Measurements from ENCODE around the gene SH3RF3. TPM values are rescaled to one million over a fixed set of nuclear protein-coding genes. Genes with fewer than 3 reads are reported as not detected.

SH3RF3 gene
- total RNA-seq, 1 experiment from 2014 or later, result 4.9 TPM

DNA sequence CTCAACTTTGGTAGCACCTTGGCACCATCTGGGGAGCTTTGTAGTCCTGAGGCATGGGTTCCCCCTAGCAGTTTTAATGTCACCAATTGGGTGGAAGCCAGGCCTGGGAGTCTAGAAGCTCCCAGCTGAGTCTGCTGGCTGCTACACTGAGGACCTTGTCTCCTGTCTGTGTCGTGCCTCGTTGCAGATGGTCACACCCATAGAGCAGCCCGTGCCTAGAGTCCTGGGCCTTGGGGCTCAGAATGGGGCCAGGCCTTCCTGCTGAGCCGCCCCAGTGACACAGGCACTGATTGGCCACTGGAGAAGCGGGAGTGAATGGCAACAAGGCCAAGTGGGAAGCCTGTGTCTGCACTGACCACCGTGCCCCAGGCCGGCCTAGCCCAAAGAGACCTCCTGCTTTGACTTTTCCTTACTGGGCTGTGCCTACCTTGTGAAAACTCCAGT, 113.2 kb downstream of the SH3RF3 start:
- H3K4me1 ChIP-seq (ENCODE audit: control insufficient read depth, insufficient read depth, low read length), result no peaks in the 10 kb centered on the region
- H3K27ac ChIP-seq (ENCODE audit: low read length), result no peak overlapping the region
- H3K9me3 ChIP-seq (ENCODE audit: control insufficient read depth, insufficient read depth, low read depth, low read length), result no peaks in the 10 kb centered on the region
- ChIA-PET CTCF (no interaction called here), POLR2A (no interaction called here)
- intact Hi-C loops (cut with micrococcal nuclease; ENCODE audit: unreplicated experiment) (no loop called here), in situ Hi-C loops (cut with HindIII; ENCODE audit: low pct_unique_long_range_greater_than_20kb, low sequenced_read_pairs) (no loop called here)
- TF ChIP-seq POLR2AphosphoS5 (IDR thresholded peaks at IDR 0.05; ENCODE audit: low read depth, low read length), result no peak
- no peak for TF ChIP-seq SIN3A (IDR thresholded peaks at IDR 0.05; ENCODE audit: borderline replicate concordance, insufficient read depth, low read depth, low read length)
- TF ChIP-seq, protein P1, sequence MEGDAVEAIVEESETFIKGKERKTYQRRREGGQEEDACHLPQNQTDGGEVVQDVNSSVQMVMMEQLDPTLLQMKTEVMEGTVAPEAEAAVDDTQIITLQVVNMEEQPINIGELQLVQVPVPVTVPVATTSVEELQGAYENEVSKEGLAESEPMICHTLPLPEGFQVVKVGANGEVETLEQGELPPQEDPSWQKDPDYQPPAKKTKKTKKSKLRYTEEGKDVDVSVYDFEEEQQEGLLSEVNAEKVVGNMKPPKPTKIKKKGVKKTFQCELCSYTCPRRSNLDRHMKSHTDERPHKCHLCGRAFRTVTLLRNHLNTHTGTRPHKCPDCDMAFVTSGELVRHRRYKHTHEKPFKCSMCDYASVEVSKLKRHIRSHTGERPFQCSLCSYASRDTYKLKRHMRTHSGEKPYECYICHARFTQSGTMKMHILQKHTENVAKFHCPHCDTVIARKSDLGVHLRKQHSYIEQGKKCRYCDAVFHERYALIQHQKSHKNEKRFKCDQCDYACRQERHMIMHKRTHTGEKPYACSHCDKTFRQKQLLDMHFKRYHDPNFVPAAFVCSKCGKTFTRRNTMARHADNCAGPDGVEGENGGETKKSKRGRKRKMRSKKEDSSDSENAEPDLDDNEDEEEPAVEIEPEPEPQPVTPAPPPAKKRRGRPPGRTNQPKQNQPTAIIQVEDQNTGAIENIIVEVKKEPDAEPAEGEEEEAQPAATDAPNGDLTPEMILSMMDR (IDR thresholded peaks at IDR 0.05), result no peak
- TF ChIP-seq, protein P2, sequence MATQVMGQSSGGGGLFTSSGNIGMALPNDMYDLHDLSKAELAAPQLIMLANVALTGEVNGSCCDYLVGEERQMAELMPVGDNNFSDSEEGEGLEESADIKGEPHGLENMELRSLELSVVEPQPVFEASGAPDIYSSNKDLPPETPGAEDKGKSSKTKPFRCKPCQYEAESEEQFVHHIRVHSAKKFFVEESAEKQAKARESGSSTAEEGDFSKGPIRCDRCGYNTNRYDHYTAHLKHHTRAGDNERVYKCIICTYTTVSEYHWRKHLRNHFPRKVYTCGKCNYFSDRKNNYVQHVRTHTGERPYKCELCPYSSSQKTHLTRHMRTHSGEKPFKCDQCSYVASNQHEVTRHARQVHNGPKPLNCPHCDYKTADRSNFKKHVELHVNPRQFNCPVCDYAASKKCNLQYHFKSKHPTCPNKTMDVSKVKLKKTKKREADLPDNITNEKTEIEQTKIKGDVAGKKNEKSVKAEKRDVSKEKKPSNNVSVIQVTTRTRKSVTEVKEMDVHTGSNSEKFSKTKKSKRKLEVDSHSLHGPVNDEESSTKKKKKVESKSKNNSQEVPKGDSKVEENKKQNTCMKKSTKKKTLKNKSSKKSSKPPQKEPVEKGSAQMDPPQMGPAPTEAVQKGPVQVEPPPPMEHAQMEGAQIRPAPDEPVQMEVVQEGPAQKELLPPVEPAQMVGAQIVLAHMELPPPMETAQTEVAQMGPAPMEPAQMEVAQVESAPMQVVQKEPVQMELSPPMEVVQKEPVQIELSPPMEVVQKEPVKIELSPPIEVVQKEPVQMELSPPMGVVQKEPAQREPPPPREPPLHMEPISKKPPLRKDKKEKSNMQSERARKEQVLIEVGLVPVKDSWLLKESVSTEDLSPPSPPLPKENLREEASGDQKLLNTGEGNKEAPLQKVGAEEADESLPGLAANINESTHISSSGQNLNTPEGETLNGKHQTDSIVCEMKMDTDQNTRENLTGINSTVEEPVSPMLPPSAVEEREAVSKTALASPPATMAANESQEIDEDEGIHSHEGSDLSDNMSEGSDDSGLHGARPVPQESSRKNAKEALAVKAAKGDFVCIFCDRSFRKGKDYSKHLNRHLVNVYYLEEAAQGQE (IDR thresholded peaks at IDR 0.05; ENCODE audit: insufficient read depth in 1 of 2, low read depth in 2 of 2, low read length in 1 of 2), result no peak
- TF ChIP-seq TCF7L2 (IDR thresholded peaks at IDR 0.05; ENCODE audit: low read depth, low read length), result no peak
- H3K4me3 ChIP-seq (ENCODE audit: low read depth in 2 of 2, low read length in 2 of 2), result no peak overlapping the region
- no TSS peak for BruUV-seq (replicated peaks)
- H3K27me3 ChIP-seq (ENCODE audit: control insufficient read depth, insufficient read depth, low read length), result no peaks in the 10 kb centered on the region
- ATAC-seq, result no peak
- H3K36me3 ChIP-seq (ENCODE audit: control insufficient read depth, insufficient read depth, low read length), result no peaks in the 10 kb centered on the region
- no peak for DNase-seq (ENCODE audit: low read depth, low spot score)

DNA sequence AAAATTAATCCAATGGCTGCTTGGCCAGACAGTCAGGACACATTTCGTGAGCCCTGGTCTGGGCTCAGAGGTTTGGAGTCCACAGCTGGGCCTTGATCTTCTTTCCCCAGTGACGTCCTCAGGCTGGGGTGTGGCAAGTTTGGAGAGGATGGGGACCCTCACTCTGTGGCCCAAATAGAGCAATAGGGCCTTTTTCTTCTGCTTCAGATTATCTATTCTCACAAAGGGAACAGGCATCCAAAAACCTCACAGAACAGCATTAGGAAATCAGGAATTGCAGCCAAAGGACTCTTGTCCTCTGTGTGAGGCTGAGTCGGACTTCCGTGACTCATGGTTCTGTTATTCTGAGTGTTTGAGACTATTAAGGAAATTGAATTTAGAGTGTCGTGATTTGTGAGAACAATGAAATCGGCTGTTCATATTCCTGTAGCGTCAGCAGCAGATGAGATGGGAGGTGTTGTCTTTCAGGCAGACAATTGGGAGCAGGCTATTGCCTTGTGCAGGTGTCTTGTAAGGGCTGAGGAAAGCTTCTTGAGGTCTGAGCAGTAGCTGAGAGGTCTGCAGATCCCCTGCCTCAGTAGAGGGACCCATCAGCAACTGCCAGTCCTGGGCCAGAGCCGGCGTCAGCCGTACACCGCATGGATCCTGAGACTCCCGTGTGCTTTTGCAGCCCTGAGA, 113.8 kb downstream of the SH3RF3 start:
- ATAC-seq, result no peak
- Histone ChIP-seq H3K4me3 (ENCODE audit: low read depth in 2 of 2, low read length in 2 of 2) (no peak overlapping the region), H3K27me3 (ENCODE audit: control insufficient read depth, insufficient read depth, low read length) (no peaks in the 10 kb centered on the region), H3K4me1 (ENCODE audit: control insufficient read depth, insufficient read depth, low read length) (no peaks in the 10 kb centered on the region), H3K9me3 (ENCODE audit: control insufficient read depth, insufficient read depth, low read depth, low read length) (no peaks in the 10 kb centered on the region), H3K36me3 (ENCODE audit: control insufficient read depth, insufficient read depth, low read length) (no peaks in the 10 kb centered on the region), H3K27ac (ENCODE audit: low read length) (no peak overlapping the region)
- TF ChIP-seq POLR2AphosphoS5 (IDR thresholded peaks at IDR 0.05; ENCODE audit: low read depth, low read length) (no peak), SIN3A (IDR thresholded peaks at IDR 0.05; ENCODE audit: borderline replicate concordance, insufficient read depth, low read depth, low read length) (no peak)
- TF ChIP-seq, protein P1 (IDR thresholded peaks at IDR 0.05), result no peak
- TF ChIP-seq, protein P2 (IDR thresholded peaks at IDR 0.05; ENCODE audit: insufficient read depth in 1 of 2, low read depth in 2 of 2, low read length in 1 of 2), result no peak
- intact Hi-C loops (cut with micrococcal nuclease; ENCODE audit: unreplicated experiment), result no loop called here
- ChIA-PET CTCF (no interaction called here), POLR2A (no interaction called here)
- in situ Hi-C loops (cut with HindIII; ENCODE audit: low pct_unique_long_range_greater_than_20kb, low sequenced_read_pairs), result no loop called here
- BruUV-seq (replicated peaks), result no TSS peak
- no peak for DNase-seq (ENCODE audit: low read depth, low spot score)

Data from Panc1 (cell line).